CD14-positive monocyte (primary cell): ENCODE measurements around the gene SMG6. TPM values are rescaled to one million over a fixed set of nuclear protein-coding genes. Genes with fewer than 3 reads are reported as not detected.
A peak's percentile ranks its signal among the peaks of the same experiment; 100 is the strongest.

Experiments used
- DNase-seq, 3 donors: peaks; one replicate each; pipeline ENCODE4 v3.0.0-alpha.2; 2011 to 2022
- H2AFZ ChIP-seq: 2 replicates; pipeline ENCODE4 v1.6.0; 2012; ENCODE audit warnings: mild to moderate bottlenecking, low read depth, low read length, inconsistent platforms; ENCODE audit not compliant: insufficient read depth, poor library complexity, severe bottlenecking
- H3K27ac ChIP-seq, 2 donors: 1 replicate in 1 of 2; 2 replicates in 1 of 2; pipeline ENCODE4 v1.5.1; 2012 to 2013; ENCODE audit warnings: low read length in 2 of 2, control low read depth in 1 of 2, inconsistent platforms in 1 of 2, low read depth in 1 of 2, mild to moderate bottlenecking in 1 of 2
- H3K27me3 ChIP-seq, 2 donors: one replicate each; pipeline versions ENCODE4 v1.6.0 to v1.6.1; 2011 to 2013; ENCODE audit warnings: low read length in 2 of 2; ENCODE audit not compliant: control insufficient read depth in 2 of 2, insufficient read depth in 2 of 2
- H3K36me3 ChIP-seq, 2 donors: replicated peaks in 1 of 2; 1 replicate in 1 of 2; 2 replicates in 1 of 2; pipeline versions ENCODE4 v1.5.1 to v1.6.1; 2012 to 2013; ENCODE audit warnings: low read length in 2 of 2, control low read depth in 1 of 2, inconsistent platforms in 1 of 2, mild to moderate bottlenecking in 1 of 2; ENCODE audit not compliant: insufficient read depth in 2 of 2, control insufficient read depth in 1 of 2
- H3K4me1 ChIP-seq, 2 donors: 1 replicate in 1 of 2; 2 replicates in 1 of 2; pipeline versions ENCODE4 v1.5.1 to v1.6.1; 2012 to 2013; ENCODE audit warnings: low read length in 2 of 2, control low read depth in 1 of 2, inconsistent platforms in 1 of 2, mild to moderate bottlenecking in 1 of 2, moderate library complexity in 1 of 2; ENCODE audit not compliant: insufficient read depth in 2 of 2, control insufficient read depth in 1 of 2
- H3K4me2 ChIP-seq: replicated peaks from 2 replicates; pipeline ENCODE3; 2012; ENCODE audit warnings: low read length, moderate library complexity, mild to moderate bottlenecking; ENCODE audit not compliant: poor library complexity, severe bottlenecking; ENCODE audit errors: extremely low read depth
- H3K4me3 ChIP-seq, 3 experiments: fragments of 200-600 bp in 1 of 3; sonication (generic) in 1 of 3; replicated peaks in 1 of 3; 1 replicate in 2 of 3; 2 replicates in 1 of 3; pipeline ENCODE4 v1.5.1; 2011 to 2013; ENCODE audit warnings: low read length in 3 of 3, mild to moderate bottlenecking in 3 of 3, control low read depth in 2 of 3, low read depth in 2 of 3, inconsistent platforms in 1 of 3, moderate library complexity in 1 of 3
- H3K79me2 ChIP-seq: 2 replicates; pipeline ENCODE4 v1.6.0; 2012; ENCODE audit warnings: mild to moderate bottlenecking, control low read depth, inconsistent platforms, low read length, moderate library complexity; ENCODE audit not compliant: insufficient read depth
- H3K9ac ChIP-seq: 2 replicates; pipeline ENCODE4 v1.6.0; 2017; ENCODE audit warnings: low read length, mild to moderate bottlenecking; ENCODE audit not compliant: insufficient read depth, poor library complexity, severe bottlenecking
- H3K9me3 ChIP-seq, 2 donors: replicated peaks in 1 of 2; 1 replicate in 1 of 2; 2 replicates in 1 of 2; pipeline versions ENCODE4 v1.5.1 to v1.6.1; 2012 to 2013; ENCODE audit warnings: low read length in 2 of 2, control low read depth in 1 of 2; ENCODE audit not compliant: control insufficient read depth in 1 of 2, insufficient read depth in 1 of 2
- H4K20me1 ChIP-seq: 2 replicates; pipeline ENCODE4 v1.6.0; 2012; ENCODE audit warnings: mild to moderate bottlenecking, low read length, control low read depth, moderate library complexity; ENCODE audit not compliant: insufficient read depth
- H3K27ac Mint-ChIP-seq, 7 donors: one replicate each; pipeline ENCODE4 v1.8.0; 2020; ENCODE audit warnings: mild to moderate bottlenecking in 7 of 7, mixed read lengths in 7 of 7, moderate library complexity in 6 of 7, inconsistent platforms in 2 of 7
- H3K27me3 Mint-ChIP-seq, 3 donors: one replicate each; pipeline ENCODE4 v1.8.0; 2021 to 2022; ENCODE audit warnings: low read depth in 3 of 3, mild to moderate bottlenecking in 3 of 3, mixed read lengths in 3 of 3, moderate library complexity in 3 of 3, inconsistent platforms in 1 of 3
- H3K36me3 Mint-ChIP-seq, 2 donors: one replicate each; pipeline ENCODE4 v1.8.0; 2020; ENCODE audit warnings: mixed read lengths in 2 of 2, inconsistent platforms in 1 of 2, mild to moderate bottlenecking in 1 of 2
- H3K4me1 Mint-ChIP-seq: one replicate; pipeline ENCODE4 v1.8.0; 2020; ENCODE audit warnings: mild to moderate bottlenecking, mixed read lengths
- H3K4me3 Mint-ChIP-seq, 2 donors: one replicate each; pipeline ENCODE4 v1.8.0; 2020; ENCODE audit warnings: mild to moderate bottlenecking in 2 of 2, mixed read lengths in 2 of 2, moderate library complexity in 1 of 2
- H3K9me3 Mint-ChIP-seq, 7 donors: one replicate each; pipeline ENCODE4 v1.8.0; 2020 to 2022; ENCODE audit warnings: mixed read lengths in 7 of 7, mild to moderate bottlenecking in 6 of 7, moderate library complexity in 6 of 7, inconsistent platforms in 2 of 7
- WGBS: methylation state at CpG from one replicate; pipeline ENCODE4 v1.1.5; 2013; ENCODE audit warnings: missing lambda C conversion rate; ENCODE audit not compliant: insufficient coverage; 5-methylcytosine and 5-hydroxymethylcytosine counted together
- intact Hi-C, 2 donors: fragments of 100-400 bp; cut with micrococcal nuclease; formaldehyde crosslinking; loops; one replicate each; pipeline versions ENCODE4 v1.15.0 to v1.15.1; 2023
- polyA plus RNA-seq, 3 donors: library from polyadenylated mRNA; depleted of rRNA in 1 of 3; unstranded in 2 of 3; stranded (reverse) in 1 of 3; fragments of 300-500 nt in 2 of 3; fragments of >200 nt in 1 of 3; fragmentation: Illumina TruSeq in 2 of 3; gene quantifications; 1 replicate in 2 of 3; 2 replicates in 1 of 3; pipeline ENCODE4 v1.2.3, GENCODE V29; 2012 to 2021
- TF ChIP-seq, protein P1 (sequence below): fragments of 200-600 bp; IDR thresholded peaks from one replicate; pipeline ENCODE4 v1.8.0; 2022; ENCODE audit warnings: antibody characterized with exemption, mild to moderate bottlenecking

SMG6 gene
- polyA plus RNA-seq, 3 donors = 0.67 to 7.1 (median 1.1) TPM

- Mint-ChIP-seq H3K36me3 (peaks cover 17 to 25% of the 10 kb centered on the region in 2 donors), H3K9me3 (peaks cover 0 to 3% (median 0%) of the 10 kb centered on the region in 7 donors), H3K4me3 (no peak overlapping the region), H3K27me3 (peaks cover 0 to 7% (median 4%) of the 10 kb centered on the region in 3 donors), H3K4me1 (peaks cover 10% of the 10 kb centered on the region), H3K27ac (peak overlapping the region in 1 of 7 donors; percentile 43)
- Histone ChIP-seq H3K79me2 (no peaks in the 10 kb centered on the region), H3K4me2 (no peak overlapping the region), H4K20me1 (no peaks in the 10 kb centered on the region), H3K9me3 (no peaks in the 10 kb centered on the region), H3K9ac (no peak overlapping the region), H3K27me3 (no peaks in the 10 kb centered on the region), H3K4me3 (no peak overlapping the region), H2AFZ (no peak overlapping the region), H3K4me1 (peaks cover 6 to 11% of the 10 kb centered on the region in 2 donors), H3K27ac (no peak overlapping the region), H3K36me3 (no peaks in the 10 kb centered on the region)
- intact Hi-C loops = no loop called here
- DNase-seq = no peak
- 86% methylated on average over 9 of the region's 12 CpGs for WGBS
- TF ChIP-seq, protein P1, sequence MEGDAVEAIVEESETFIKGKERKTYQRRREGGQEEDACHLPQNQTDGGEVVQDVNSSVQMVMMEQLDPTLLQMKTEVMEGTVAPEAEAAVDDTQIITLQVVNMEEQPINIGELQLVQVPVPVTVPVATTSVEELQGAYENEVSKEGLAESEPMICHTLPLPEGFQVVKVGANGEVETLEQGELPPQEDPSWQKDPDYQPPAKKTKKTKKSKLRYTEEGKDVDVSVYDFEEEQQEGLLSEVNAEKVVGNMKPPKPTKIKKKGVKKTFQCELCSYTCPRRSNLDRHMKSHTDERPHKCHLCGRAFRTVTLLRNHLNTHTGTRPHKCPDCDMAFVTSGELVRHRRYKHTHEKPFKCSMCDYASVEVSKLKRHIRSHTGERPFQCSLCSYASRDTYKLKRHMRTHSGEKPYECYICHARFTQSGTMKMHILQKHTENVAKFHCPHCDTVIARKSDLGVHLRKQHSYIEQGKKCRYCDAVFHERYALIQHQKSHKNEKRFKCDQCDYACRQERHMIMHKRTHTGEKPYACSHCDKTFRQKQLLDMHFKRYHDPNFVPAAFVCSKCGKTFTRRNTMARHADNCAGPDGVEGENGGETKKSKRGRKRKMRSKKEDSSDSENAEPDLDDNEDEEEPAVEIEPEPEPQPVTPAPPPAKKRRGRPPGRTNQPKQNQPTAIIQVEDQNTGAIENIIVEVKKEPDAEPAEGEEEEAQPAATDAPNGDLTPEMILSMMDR = no peak
Observed at GRCh38 chr17:2094891-2095535, 208.6 kb downstream of the SMG6 start.

GRCh38 chr17:2093349-2093748 is 210.2 kb downstream of the SMG6 start:
- no peak overlapping the region for H2AFZ ChIP-seq
- peaks cover 22 to 28% of the 10 kb centered on the region in 2 donors for H3K4me1 ChIP-seq
- Mint-ChIP-seq H3K27me3 (peaks cover 0 to 14% (median 6%) of the 10 kb centered on the region in 3 donors), H3K27ac (peak overlapping the region in 1 of 7 donors; percentile 52), H3K36me3 (peaks cover 21 to 24% of the 10 kb centered on the region in 2 donors), H3K4me3 (no peak overlapping the region), H3K4me1 (peaks cover 27% of the 10 kb centered on the region), H3K9me3 (peaks cover 0 to 5% (median 0%) of the 10 kb centered on the region in 7 donors)
- H3K4me2 ChIP-seq = no peak overlapping the region
- no peaks in the 10 kb centered on the region for H4K20me1 ChIP-seq
- intact Hi-C loops = no loop called here
- no peak for DNase-seq
- 100% methylated on average over 2 of the region's 5 CpGs for WGBS
- H3K27me3 ChIP-seq = no peaks in the 10 kb centered on the region
- no peaks in the 10 kb centered on the region for H3K9me3 ChIP-seq
- TF ChIP-seq, protein P1 = no peak
- no peaks in the 10 kb centered on the region for H3K36me3 ChIP-seq
- no peak overlapping the region for H3K9ac ChIP-seq
- no peak overlapping the region for H3K27ac ChIP-seq
- H3K79me2 ChIP-seq = no peaks in the 10 kb centered on the region
- H3K4me3 ChIP-seq = no peak overlapping the region
